Brain microvascular endothelial cell (primary cell): Measurements from ENCODE around the gene CT55.
A peak's percentile ranks its signal among the peaks of the same experiment; 100 is the strongest.
"Not testable (repeated sequence)": the region's sequence is repeated elsewhere in the genome, so short reads cannot be mapped to it uniquely, and the experiment has no call there.

ENCODE experiments used
- DNase-seq: peaks from one replicate; pipeline ENCODE4 v3.0.0-alpha.2; 2020
- H3K27ac ChIP-seq: fragments of 250-450 bp; sonication (Bioruptor Pico); 2 replicates; pipeline ENCODE4 v1.5.1; 2020; ENCODE audit warnings: mild to moderate bottlenecking, moderate library complexity
- H3K27me3 ChIP-seq: fragments of 250-450 bp; sonication (Bioruptor Pico); replicated peaks from 2 replicates; pipeline ENCODE4 v1.5.1; 2020; ENCODE audit warnings: mild to moderate bottlenecking
- H3K36me3 ChIP-seq: fragments of 250-450 bp; sonication (Bioruptor Pico); replicated peaks from 2 replicates; pipeline ENCODE4 v1.5.1; 2020; ENCODE audit warnings: mild to moderate bottlenecking
- H3K4me3 ChIP-seq: 2 replicates; pipeline ENCODE4 v1.5.1; 2011; ENCODE audit warnings: low read depth, mild to moderate bottlenecking, control low read depth, low read length, moderate library complexity
- CTCF ChIP-seq: IDR thresholded peaks from 2 replicates; pipeline ENCODE4 v1.5.1; 2011; ENCODE audit warnings: low read depth, mild to moderate bottlenecking, moderate library complexity, low read length, control low read depth, inconsistent platforms; ENCODE audit errors: missing control alignments
- in situ Hi-C: cut with HindIII; loops from 2 replicates; pipeline ENCODE4 v1.10.0; 2017; ENCODE audit warnings: low sequenced_read_pairs, low pct_ligation_motif_present

Gene CT55

GRCh38 chrX:135191838-135192237 is 20.6 kb upstream of the CT55 start:
- Histone ChIP-seq H3K4me3 (no peak overlapping the region), H3K36me3 (no peaks in the 10 kb centered on the region), H3K27me3 (no peaks in the 10 kb centered on the region), H3K27ac (no peak overlapping the region)
- no peak for TF ChIP-seq CTCF
- no peak for DNase-seq
- in situ Hi-C loops = no loop called here

- H3K27me3 ChIP-seq = no peaks in the 10 kb centered on the region
- no peak overlapping the region for H3K4me3 ChIP-seq
- in situ Hi-C loops = no loop called here
- no peak overlapping the region for H3K27ac ChIP-seq
- peak; percentile 59 for TF ChIP-seq CTCF
- peak; percentile 48 for DNase-seq
- H3K36me3 ChIP-seq = no peaks in the 10 kb centered on the region
Observed at GRCh38 chrX:135185795-135186443, 14.7 kb upstream of the CT55 start.

GRCh38 chrX:135178636-135179035 is 7.4 kb upstream of the CT55 start:
- Histone ChIP-seq H3K27me3 (no peaks in the 10 kb centered on the region), H3K4me3 (no peak overlapping the region), H3K27ac (no peak overlapping the region), H3K36me3 (no peaks in the 10 kb centered on the region)
- in situ Hi-C loops = no loop called here
- TF ChIP-seq CTCF = no peak
- no peak for DNase-seq

GRCh38 chrX:135170468-135170867 is 730 bp downstream of the CT55 start:
- no peak overlapping the region for H3K27ac ChIP-seq
- DNase-seq = no peak
- no peaks in the 10 kb centered on the region for H3K36me3 ChIP-seq
- no peak overlapping the region for H3K4me3 ChIP-seq
- TF ChIP-seq CTCF = no peak
- no peaks in the 10 kb centered on the region for H3K27me3 ChIP-seq
- in situ Hi-C loops = no loop called here

GRCh38 chrX:135169534-135169933 is 1.7 kb downstream of the CT55 start:
- H3K4me3 ChIP-seq, in situ Hi-C loops, H3K36me3 ChIP-seq, DNase-seq, H3K27ac ChIP-seq, H3K27me3 ChIP-seq: not testable (repeated sequence)

- in situ Hi-C loops = no loop called here
- Histone ChIP-seq H3K4me3 (no peak overlapping the region), H3K36me3 (no peaks in the 10 kb centered on the region), H3K27me3 (no peaks in the 10 kb centered on the region), H3K27ac (no peak overlapping the region)
- DNase-seq = no peak
- no peak for TF ChIP-seq CTCF
Observed at GRCh38 chrX:135168486-135168885, 2.7 kb downstream of the CT55 start.

- H3K27ac ChIP-seq, H3K36me3 ChIP-seq, H3K4me3 ChIP-seq, in situ Hi-C loops, H3K27me3 ChIP-seq, DNase-seq: not testable (repeated sequence)
Observed at GRCh38 chrX:135154688-135155087, 16.5 kb downstream of the CT55 start.

GRCh38 chrX:135126145-135126544 is 45.1 kb downstream of the CT55 start:
- H3K4me3 ChIP-seq, in situ Hi-C loops: not testable (repeated sequence)

GRCh38 chrX:135120056-135120576 is 51.1 kb downstream of the CT55 start, which contains the start of gene ETDB:
TSS of gene ETDB (minus strand) at chrX:135120526. CDS start at chrX:135119261, 1,265 bp downstream.
- H3K27ac ChIP-seq, H3K27me3 ChIP-seq, H3K36me3 ChIP-seq, H3K4me3 ChIP-seq, in situ Hi-C loops, DNase-seq: not testable (repeated sequence)

More at GRCh38 chrX:135126145-135126544, 45.1 kb downstream of the CT55 start:
- not testable (repeated sequence) for DNase-seq, H3K27me3 ChIP-seq, H3K27ac ChIP-seq, H3K36me3 ChIP-seq
